ENCODE measurements around the gene KRT39. TPM values are rescaled to one million over a fixed set of nuclear protein-coding genes. Genes with fewer than 3 reads are reported as not detected.

Gene KRT39
- polyA plus RNA-seq (2011; rRNA removed) (not detected in 2 replicates), polyA plus RNA-seq (2017; fragmentation: RNase III; extraction: RNeasy Plus Mini Kit Qiagen cat#74134 plus additional on column Dnase treatment) (not detected in 3 replicates), polyA minus RNA-seq (2011; rRNA and poly(A)+ RNA removed) (not detected in 2 replicates)
- polyA plus RNA-seq (2012; cell fraction: cytosol; rRNA removed) = not detected in 2 replicates
- not detected in 2 replicates for polyA plus RNA-seq (2012; cell fraction: nucleus; rRNA removed)

DNA sequence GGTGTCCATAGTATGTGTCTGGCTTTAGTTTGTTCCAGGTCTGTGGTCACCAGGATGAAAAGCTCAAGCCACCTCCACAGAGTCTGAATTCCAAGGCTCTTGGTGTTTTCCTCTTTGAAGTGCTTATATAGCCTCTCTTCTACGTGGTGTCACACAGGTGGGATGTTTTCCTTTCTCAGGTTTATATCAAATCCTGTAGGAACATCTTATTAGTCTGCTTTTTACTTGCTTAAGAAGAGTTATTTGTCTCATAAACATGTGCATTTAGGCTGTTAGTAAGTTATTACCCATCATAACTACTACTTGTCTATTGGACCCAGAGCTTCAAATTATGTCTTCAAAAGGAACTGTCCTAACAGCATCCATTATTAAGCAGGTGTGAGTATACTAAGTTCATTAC, at the start of gene KRT39:
Gene KRT39, minus strand, starts transcription at position 101 of the 400 bp plus-strand sequence. Its CDS starts 92 bp downstream, at position 9.
- Histone ChIP-seq H3K4me1 (no peaks in the 10 kb centered on the region), H3K4me3 (no peak within 1 kb of the TSS), H3K27ac (no peak within 1 kb of the TSS), H3K4me2 (no peak within 1 kb of the TSS), H3K9me3 (no peaks in the 10 kb centered on the region)
- DNase-seq (ENCODE audit: low read depth in 1 of 2, low spot score in 1 of 2) (no peak), FAIRE-seq (peak; percentile 68), ATAC-seq (no peak)
- ChIA-PET CTCF (interaction anchor here (0.6 to 1.7 kb wide), 9 partner anchors 13 to 582 kb away, joined by 3 to 6 read pairs (median 3); no protein-coding TSS in a partner anchor), POLR2A (no interaction called here)
- TF ChIP-seq, protein P1, sequence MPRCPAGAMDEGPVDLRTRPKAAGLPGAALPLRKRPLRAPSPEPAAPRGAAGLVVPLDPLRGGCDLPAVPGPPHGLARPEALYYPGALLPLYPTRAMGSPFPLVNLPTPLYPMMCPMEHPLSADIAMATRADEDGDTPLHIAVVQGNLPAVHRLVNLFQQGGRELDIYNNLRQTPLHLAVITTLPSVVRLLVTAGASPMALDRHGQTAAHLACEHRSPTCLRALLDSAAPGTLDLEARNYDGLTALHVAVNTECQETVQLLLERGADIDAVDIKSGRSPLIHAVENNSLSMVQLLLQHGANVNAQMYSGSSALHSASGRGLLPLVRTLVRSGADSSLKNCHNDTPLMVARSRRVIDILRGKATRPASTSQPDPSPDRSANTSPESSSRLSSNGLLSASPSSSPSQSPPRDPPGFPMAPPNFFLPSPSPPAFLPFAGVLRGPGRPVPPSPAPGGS (IDR thresholded peaks at IDR 0.05) = no peak
- TF ChIP-seq HEYL (CRISPR knock-in tag; IDR thresholded peaks at IDR 0.05) (no peak), CEBPB (IDR thresholded peaks at IDR 0.05) (no peak), NFE2L2 (conservative IDR thresholded peaks at IDR 0.05; ENCODE audit: low read length) (no peak), HOXB5 (CRISPR knock-in tag; IDR thresholded peaks at IDR 0.05) (no peak), CHD2 (IDR thresholded peaks at IDR 0.05; ENCODE audit: low read length, partially characterized antibody) (no peak), HOXB13 (CRISPR knock-in tag; IDR thresholded peaks at IDR 0.05; ENCODE audit: low read depth) (no peak), BHLHE40 (IDR thresholded peaks at IDR 0.05; ENCODE audit: low read depth, low read length) (no peak), MAZ (IDR thresholded peaks at IDR 0.05; ENCODE audit: borderline replicate concordance, low read depth, low read length) (no peak), ZNF302 (CRISPR knock-in tag; IDR thresholded peaks at IDR 0.05) (no peak), HDAC2 (IDR thresholded peaks at IDR 0.05) (no peak), NR3C1 (IDR thresholded peaks at IDR 0.05) (no peak)
- TF ChIP-seq, protein P2, sequence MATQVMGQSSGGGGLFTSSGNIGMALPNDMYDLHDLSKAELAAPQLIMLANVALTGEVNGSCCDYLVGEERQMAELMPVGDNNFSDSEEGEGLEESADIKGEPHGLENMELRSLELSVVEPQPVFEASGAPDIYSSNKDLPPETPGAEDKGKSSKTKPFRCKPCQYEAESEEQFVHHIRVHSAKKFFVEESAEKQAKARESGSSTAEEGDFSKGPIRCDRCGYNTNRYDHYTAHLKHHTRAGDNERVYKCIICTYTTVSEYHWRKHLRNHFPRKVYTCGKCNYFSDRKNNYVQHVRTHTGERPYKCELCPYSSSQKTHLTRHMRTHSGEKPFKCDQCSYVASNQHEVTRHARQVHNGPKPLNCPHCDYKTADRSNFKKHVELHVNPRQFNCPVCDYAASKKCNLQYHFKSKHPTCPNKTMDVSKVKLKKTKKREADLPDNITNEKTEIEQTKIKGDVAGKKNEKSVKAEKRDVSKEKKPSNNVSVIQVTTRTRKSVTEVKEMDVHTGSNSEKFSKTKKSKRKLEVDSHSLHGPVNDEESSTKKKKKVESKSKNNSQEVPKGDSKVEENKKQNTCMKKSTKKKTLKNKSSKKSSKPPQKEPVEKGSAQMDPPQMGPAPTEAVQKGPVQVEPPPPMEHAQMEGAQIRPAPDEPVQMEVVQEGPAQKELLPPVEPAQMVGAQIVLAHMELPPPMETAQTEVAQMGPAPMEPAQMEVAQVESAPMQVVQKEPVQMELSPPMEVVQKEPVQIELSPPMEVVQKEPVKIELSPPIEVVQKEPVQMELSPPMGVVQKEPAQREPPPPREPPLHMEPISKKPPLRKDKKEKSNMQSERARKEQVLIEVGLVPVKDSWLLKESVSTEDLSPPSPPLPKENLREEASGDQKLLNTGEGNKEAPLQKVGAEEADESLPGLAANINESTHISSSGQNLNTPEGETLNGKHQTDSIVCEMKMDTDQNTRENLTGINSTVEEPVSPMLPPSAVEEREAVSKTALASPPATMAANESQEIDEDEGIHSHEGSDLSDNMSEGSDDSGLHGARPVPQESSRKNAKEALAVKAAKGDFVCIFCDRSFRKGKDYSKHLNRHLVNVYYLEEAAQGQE (IDR thresholded peaks at IDR 0.05) = no peak
- TF ChIP-seq, protein P3, sequence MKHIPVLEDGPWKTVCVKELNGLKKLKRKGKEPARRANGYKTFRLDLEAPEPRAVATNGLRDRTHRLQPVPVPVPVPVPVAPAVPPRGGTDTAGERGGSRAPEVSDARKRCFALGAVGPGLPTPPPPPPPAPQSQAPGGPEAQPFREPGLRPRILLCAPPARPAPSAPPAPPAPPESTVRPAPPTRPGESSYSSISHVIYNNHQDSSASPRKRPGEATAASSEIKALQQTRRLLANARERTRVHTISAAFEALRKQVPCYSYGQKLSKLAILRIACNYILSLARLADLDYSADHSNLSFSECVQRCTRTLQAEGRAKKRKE (CRISPR knock-in tag; IDR thresholded peaks at IDR 0.05; ENCODE audit: low read depth) = no peak
- 30% methylated on average over 1 of the region's 1 CpG for WGBS (ENCODE audit: missing lambda C conversion rate)

DNA sequence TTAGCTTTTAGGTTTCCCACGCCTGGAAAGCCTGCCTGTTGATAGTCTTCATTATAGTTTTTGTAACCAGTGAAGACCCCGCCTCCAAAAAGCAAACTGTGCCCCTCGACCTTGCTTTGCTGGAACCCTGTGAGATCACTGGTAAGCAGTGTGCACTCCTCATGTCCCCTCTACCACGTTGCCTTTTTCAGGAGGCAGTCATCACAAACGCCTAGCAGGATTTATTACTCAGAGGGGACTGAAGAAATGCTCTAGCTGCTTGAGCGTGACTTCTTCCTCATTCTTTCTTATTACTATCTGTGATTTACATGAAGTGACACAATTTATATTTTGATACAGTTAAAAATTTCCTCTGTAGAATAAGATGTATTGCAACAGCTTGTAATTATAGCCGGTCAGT, 48.7 kb upstream of the KRT39 start:
- Histone ChIP-seq H3K27ac (no peak overlapping the region), H3K9me3 (no peaks in the 10 kb centered on the region), H3K4me1 (peaks cover 17% of the 10 kb centered on the region; the same call in 1 of the 3 replicates), H3K4me2 (no peak overlapping the region), H3K4me3 (no peak overlapping the region)
- no peak for DNase-seq (ENCODE audit: low read depth in 1 of 2, low spot score in 1 of 2)
- CTCF ChIA-PET = interaction anchor here (0.5 to 1.9 kb wide), 6 partner anchors 8 to 38 kb away, joined by 3 to 5 read pairs (median 4); no protein-coding TSS in a partner anchor
- no peak for FAIRE-seq
- no peak for TF ChIP-seq GATA3 (IDR thresholded peaks at IDR 0.05; ENCODE audit: borderline replicate concordance)
- no peak for TF ChIP-seq MAFK (IDR thresholded peaks at IDR 0.05; ENCODE audit: partially characterized antibody)
- no peak for TF ChIP-seq EP300 (IDR thresholded peaks at IDR 0.05)
- no peak for TF ChIP-seq EHF (CRISPR knock-in tag; IDR thresholded peaks at IDR 0.05)
- TF ChIP-seq ZFP36 (IDR thresholded peaks at IDR 0.05; ENCODE audit: borderline replicate concordance, partially characterized antibody) = no peak
- POLR2A ChIA-PET = no interaction called here
- WGBS (ENCODE audit: missing lambda C conversion rate) = 49% methylated on average over 7 of the region's 7 CpGs
- ATAC-seq = no peak

All from A549 (cell line).